ENCODE data around the gene NKD1.

The NKD1 gene

GRCh38 chr16:50678531-50678930, 130.3 kb downstream of the NKD1 start:
- DNase-seq, result no peak

GRCh38 chr16:50679266-50679665, 131.1 kb downstream of the NKD1 start:
- no peak for DNase-seq

GRCh38 chr16:50679676-50680555, 131.7 kb downstream of the NKD1 start:
- no peak for DNase-seq

GRCh38 chr16:50680556-50680893, 132.3 kb downstream of the NKD1 start:
- no peak for DNase-seq

GRCh38 chr16:50681021-50681885, 133.1 kb downstream of the NKD1 start, which contains the start of gene SNX20:
SNX20 (minus strand) TSS chr16:50681312; CDS start chr16:50677526, 3,786 bp downstream.
- peak; percentile 70 to 77 for DNase-seq

GRCh38 chr16:50683689-50684374, 135.6 kb downstream of the NKD1 start:
- peak; percentile 68 to 69 for DNase-seq

GRCh38 chr16:50684823-50685461, 136.7 kb downstream of the NKD1 start:
- no peak for DNase-seq

GRCh38 chr16:50685462-50686063, 137.4 kb downstream of the NKD1 start:
- no peak for DNase-seq

GRCh38 chr16:50688083-50688482, 139.9 kb downstream of the NKD1 start:
- DNase-seq, result no peak

- DNase-seq, result no peak
Measured at GRCh38 chr16:50688867-50689266, 140.7 kb downstream of the NKD1 start.

- no peak for DNase-seq
Measured at GRCh38 chr16:50690177-50690576, 142.0 kb downstream of the NKD1 start.

GRCh38 chr16:50692644-50692998, 144.4 kb downstream of the NKD1 start:
- no peak for DNase-seq

- no peak for DNase-seq
Measured at GRCh38 chr16:50692999-50693781, 145.0 kb downstream of the NKD1 start, which contains the start of gene NOD2. NOD2 (plus strand) TSS chr16:50693606; CDS start chr16:50699496, 5,890 bp downstream.

- DNase-seq, result no peak
Measured at GRCh38 chr16:50694206-50694605, 146.0 kb downstream of the NKD1 start.

GRCh38 chr16:50695017-50696000, 147.1 kb downstream of the NKD1 start:
- DNase-seq, result peak; percentile 42 to 55

GRCh38 chr16:50696126-50696525, 147.9 kb downstream of the NKD1 start:
- DNase-seq, result no peak

GRCh38 chr16:50696575-50697420, 148.6 kb downstream of the NKD1 start:
- DNase-seq, result no peak

- DNase-seq, result no peak
Measured at GRCh38 chr16:50697421-50697715, 149.2 kb downstream of the NKD1 start.

Data from Kasumi-1 (cell line).